Neural progenitor cell (in vitro differentiated cells): ENCODE results near the gene XPNPEP1.

ENCODE experiments used
- CTCF ChIP-seq: fragments of 200-600 bp; sonication (generic); IDR thresholded peaks from 2 replicates; pipeline ENCODE4 v1.5.1; 2017; ENCODE audit warnings: antibody characterized with exemption, mild to moderate bottlenecking
- EZH2 ChIP-seq: fragments of 200-600 bp; sonication (generic); IDR thresholded peaks from 2 replicates; pipeline ENCODE4 v1.6.1; 2017; ENCODE audit warnings: antibody characterized with exemption, mild to moderate bottlenecking, moderate library complexity
- EZH2phosphoT487 ChIP-seq: fragments of 200-600 bp; sonication (generic); IDR thresholded peaks from 2 replicates; pipeline ENCODE4 v1.6.1; 2017; ENCODE audit warnings: antibody characterized with exemption

- TF ChIP-seq CTCF (no peak), EZH2 (no peak), EZH2phosphoT487 (no peak)
These were observed 33.9 kb upstream of the XPNPEP1 start for GRCh38 chr10:109957092-109957797.
